Measurements from ENCODE around the gene NTSR1.

NTSR1 gene

GRCh38 chr20:62792940-62793756 lies 84.5 kb downstream of the NTSR1 start:
- DNase-seq, result no peak

DNA sequence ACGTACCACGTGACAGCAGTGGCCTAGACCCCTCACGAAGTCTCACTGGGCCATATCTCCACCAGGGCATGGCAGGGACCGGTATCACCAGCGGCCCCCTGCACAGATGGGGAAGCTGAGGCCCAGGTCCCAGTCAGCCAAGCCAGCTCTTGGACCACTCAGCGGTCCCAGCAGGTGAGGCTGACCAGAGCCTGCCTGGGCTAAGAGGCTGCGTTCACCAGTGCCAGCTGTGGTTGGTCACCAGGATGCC lies 85.0 kb downstream of the NTSR1 start:
- DNase-seq, result no peak

DNA sequence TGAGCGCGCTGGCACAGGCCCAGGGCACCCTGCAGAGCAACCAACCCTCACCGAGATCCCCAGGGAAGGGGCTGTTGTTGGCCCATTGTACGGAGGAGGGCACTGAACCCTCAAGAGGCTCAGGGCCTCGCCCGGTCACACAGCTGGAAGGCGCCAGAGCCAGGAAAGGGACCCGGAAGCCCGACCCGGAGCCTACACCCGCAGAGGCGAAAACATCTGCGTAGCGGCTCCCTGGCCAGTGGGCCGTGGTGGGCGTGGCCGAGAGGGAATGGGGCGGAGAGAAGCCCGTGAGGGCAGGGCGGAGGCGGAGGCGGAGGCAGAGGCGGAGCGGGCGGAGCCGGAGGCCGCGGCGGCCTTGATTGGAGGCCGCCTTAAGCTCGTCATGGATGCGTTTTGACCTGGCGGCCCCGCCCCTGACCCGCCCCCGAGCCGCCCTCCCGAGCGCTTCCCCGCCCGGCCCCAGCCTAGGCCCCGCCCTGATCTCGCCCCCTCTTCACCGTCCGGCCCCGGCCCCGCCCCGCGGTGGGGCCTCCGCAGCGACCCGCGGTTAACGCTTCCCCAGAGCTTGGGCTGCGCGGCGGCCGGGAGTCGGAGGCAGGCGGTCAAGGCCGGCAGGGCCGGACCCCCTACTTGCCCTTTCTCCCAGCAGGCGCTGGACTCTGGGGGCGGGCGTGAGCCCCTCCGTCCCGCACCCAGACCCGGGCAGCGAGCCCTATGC lies 85.5 kb downstream of the NTSR1 start:
- peak; percentile 62 for DNase-seq

DNA sequence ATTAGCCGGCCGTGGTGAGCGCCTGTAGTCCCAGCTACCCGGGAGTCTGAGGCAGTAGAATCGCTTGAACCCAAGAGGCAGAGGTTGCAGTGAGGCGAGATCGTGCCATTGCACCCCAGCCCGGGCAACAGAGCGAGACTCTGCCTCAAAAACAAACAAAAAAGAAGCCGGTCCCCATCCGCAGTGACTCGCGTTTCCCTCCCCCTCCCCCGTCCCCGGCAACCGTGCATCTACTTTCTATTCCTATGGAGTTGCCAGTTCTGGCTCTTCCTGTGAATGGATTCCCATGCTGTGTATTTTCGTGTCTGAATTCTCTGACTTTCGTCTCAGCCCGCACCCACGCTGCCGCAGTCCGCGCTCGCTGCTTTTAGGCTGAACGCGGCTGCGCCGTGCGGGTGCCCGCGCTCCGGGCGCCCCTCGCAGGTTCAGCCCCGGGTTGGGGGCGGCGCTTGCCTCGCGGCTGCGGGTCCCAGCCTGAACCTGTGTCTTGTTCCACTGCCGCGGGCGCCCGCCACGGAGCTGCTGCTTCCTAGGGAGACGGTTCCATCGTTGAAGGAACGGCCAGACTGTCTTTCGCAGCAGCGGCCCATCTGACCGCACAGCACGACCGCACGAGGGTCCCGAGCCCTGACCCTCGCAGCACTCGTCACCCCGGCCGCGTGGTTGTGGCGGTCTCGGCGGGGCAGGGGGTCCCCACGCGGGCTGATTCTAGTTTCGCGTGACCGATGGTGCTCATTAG lies 86.6 kb downstream of the NTSR1 start:
- no peak for DNase-seq

DNA sequence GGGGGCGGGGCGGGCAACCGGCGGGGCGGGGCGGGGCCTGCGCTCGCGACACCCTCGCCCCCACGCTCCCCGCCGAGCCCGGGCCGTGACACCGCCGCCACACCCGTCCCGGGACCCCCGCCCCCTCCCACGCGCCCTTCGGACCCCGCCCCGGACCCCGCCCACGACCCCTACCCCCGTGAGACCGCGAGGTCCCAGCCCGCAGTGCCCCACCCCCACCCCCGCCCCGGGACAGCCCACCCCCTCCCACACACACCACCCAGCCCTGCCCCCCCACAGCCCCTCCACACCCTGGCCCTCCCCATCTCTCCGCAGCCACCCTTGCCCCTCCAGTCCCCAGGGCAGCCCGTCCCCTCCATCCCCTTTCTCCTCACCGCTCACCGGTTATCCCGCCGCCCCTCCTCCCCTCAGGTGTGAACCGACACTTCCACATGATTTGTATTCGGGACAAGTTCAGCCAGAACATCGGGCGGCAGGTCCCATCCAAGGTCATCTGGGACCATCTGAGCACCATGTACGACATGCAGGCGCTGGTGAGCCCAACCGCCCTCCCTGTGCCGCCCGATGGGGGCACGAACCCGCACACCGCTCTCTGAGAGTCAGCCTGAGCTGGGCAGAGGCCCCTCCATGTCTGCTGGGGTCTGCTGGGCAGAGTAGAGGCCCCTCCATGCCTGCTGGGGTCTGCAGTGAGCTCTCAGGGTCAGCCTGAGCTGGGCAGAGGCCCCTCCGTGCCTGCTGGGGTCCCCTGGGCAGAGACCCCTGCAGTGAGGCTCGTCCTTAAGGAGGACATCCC lies 88.3 kb downstream of the NTSR1 start:
- no peak for DNase-seq

- DNase-seq, result no peak
Measured at GRCh38 chr20:62797671-62798532, 89.3 kb downstream of the NTSR1 start.

DNA sequence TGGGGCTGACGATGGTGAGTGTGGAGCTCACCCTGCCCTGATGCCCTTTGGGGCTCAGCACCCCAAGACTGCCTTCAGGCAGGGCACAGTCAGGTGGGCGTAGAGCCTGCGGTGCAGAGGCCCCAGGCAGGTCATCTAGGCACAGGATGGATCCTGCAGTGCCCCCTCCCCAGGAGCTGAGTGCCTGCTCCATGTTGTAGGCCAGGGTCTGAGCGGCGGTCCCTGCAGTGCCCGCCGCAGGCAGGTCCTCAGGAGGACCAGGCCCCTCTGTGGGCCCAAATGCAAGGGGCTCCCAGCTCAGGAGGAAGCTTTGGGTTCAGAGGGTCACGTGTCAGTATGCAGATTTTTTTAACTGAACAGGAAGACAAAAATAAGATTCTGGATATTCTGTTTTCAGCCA lies 90.4 kb downstream of the NTSR1 start:
- no peak for DNase-seq

- no peak for DNase-seq
Measured at GRCh38 chr20:62799459-62799858, 90.8 kb downstream of the NTSR1 start.

- no peak for DNase-seq
Measured at GRCh38 chr20:62799873-62800272, 91.2 kb downstream of the NTSR1 start.

DNA sequence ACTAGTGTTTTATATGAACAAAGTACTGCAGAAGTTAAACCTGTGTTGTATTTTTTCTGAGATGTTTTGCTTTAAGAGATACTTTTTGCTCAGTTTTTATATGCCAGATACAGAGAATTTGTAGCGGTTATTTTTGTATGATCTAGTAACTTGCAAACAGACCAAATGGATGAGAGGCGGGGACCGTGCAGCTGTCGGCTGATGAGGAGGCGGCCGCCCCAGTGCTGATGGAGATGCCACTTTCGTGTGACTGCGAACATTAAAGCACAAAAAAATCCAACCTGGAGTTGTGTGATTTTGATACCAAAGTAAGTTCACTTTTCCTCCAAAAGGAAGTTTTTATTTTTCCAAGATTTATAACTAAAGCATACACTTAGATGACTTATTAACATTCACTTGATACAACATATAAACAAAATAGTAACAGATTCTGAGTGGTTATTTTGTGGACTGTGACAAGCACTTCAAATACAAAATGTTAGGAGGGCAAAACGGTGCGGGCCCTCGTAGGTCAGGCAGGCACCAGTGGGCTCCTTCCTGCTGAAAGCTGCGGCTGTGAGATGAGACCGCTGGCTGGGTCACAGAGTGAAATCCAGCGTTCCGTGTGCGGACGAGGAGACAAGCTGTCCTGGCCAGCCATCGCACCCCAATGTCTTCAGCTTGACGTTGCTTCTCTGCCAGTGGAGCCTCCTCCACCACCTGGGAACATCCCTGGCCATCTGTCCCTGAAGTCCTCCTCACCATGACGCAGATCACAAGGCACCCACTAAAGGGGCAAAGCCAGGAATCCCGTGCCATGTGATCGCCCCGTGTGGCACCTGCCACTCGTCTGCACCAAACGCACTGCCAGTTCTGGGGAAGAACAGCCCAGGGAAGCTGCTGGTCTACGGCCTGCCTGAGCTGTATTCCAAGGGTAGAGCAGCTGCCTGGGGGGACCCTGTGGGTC lies 92.0 kb downstream of the NTSR1 start:
- DNase-seq, result peak; percentile 28

DNA sequence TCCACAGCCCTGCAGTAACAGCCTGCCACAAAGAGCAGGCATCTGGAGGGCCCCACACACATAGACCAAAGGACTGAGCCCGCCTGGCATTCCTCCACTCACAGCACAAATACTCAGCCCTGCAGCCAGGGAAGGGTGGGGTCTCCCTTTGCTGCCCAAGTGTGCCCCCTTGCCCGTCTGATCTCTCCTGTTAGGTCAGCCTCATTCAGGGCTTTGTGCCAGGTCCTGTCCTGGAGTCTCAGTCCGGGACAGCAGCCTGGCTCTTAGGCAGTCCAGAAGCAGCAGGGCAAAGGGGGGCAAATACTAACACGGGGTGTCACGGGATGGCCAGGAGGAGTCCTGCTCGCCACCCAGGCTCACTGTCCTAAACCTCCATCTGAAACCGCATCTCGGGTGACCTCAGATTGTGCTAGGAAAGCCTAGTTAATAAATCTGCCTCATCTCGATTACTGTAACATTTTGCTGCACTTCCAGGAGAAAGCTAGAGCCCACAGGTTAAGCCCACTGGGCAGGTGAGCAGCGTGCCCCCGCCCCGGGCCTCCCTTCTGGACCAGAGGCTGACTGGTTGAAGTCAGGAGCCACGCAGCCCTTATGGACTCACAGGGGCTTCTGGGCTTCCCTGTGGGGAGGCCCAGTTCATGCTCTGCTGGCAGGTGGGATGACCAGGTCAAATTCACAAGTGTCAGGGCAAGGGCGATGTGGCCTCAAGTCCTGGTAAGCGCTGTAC lies 92.8 kb downstream of the NTSR1 start:
- DNase-seq, result no peak

DNA sequence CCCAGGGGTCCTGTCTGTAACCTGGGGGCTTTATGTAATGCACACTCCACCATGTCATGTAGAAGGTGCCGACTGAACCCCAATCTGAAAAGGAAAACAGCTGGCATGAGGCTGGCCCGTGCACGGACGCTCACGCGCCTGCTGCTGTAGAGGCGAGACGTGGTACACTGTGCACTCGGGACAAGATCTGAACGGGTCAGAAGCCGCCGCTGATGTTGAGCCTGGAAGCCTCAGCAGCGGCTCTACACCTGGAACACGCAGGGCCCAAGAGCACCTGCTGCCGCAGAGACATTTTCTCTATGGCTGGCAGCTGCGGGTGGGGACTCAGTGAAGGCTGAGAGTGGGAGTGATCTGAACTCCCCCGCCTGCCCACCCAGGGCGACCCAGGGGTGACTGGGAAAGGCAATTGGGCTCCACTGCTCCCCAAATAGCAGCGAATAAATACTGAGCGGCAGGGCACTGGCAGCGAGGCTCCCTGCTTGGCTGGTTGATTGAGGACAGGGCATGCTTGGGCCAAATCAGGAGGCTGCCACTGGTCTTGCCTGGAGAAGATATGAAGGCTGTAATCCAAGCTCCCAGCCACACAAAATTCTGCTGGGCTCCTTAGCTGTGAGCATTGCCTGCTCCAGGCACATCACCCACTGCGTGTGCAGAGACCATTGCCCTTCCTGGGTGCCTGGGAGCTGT lies 93.5 kb downstream of the NTSR1 start:
- DNase-seq, result no peak

DNA sequence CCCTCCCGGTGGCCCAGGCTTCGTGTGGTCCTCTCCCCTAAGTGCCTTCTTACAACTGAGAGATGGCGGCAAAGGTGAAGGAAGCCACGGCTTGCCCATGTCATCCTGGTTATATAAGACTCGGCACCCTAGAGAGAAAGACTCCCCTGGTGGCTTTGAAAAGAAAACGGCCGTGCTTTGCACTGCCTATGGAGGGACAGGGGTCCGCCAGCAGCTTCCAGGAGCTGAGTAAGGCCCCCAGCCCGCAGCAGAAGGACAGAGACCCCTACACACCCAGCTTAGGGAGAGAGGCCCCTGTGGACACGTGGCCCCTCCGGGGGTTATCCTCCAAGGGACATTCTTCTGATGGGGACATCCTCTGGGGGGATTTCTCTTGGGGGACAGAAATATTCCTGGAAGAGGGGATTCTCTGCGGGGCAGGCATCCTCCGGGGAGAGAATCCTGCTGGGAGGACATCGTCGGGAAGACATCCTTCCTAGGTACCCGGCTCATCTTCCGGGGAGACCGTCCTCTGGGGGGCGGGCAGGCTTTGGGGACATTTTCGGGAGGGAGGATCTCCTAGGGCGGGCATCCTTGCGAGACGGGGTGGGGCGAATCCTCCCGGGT lies 95.5 kb downstream of the NTSR1 start:
- DNase-seq, result no peak

DNA sequence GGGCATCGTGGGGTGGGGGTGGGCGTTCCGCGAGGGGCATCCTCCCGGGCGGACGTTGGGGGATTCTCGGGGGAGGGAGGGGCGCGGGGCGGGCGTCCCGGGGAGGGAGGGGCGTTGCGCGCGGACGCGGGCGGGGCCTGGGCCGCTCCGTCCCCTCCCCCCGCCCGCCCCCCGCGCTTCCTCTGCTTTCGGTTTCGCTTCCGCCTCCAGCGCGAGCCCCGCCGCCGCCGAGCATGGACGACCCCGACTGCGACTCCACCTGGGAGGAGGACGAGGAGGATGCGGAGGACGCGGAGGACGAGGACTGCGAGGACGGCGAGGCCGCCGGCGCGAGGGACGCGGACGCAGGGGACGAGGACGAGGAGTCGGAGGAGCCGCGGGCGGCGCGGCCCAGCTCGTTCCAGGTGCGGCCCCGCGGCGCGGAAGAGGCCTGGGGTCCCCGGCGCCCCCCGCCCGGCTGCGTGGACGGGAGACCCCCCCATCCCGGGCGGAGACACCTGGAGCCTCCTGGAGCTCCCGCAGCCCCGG lies 96.1 kb downstream of the NTSR1 start, which contains the start of gene OGFR:
OGFR (plus strand) TSS at position 209 of the 528 bp plus-strand sequence; CDS start at position 234, 25 bp downstream.
- no peak for DNase-seq

DNA sequence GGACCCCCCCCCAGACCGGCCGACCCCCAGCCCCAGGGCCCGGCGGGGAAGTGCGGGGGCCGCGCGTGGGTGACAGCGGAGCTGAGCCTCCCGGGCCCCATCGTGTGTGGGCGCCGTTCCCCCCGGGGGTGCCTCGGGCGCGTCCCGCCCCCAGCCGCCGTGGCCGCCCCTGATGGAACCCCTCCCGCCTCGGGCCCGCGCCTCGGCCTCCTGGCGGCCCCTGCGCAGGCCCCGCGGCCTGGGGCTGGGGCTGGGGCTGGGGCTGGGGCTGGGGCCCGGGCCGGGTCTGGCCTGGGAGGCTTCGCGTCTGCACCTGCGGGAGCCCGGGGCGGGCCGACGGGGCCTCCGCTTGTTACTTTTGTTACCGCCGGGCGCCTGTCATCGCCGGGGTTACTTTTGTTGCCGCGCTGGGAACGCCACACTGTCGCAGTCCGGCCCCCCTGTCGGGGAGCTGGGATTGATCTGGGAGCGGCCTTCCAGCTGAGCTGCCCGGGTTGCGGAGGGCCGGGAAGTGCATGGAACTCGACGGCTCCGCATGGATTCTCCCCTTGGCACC lies 96.6 kb downstream of the NTSR1 start:
- no peak for DNase-seq

DNA sequence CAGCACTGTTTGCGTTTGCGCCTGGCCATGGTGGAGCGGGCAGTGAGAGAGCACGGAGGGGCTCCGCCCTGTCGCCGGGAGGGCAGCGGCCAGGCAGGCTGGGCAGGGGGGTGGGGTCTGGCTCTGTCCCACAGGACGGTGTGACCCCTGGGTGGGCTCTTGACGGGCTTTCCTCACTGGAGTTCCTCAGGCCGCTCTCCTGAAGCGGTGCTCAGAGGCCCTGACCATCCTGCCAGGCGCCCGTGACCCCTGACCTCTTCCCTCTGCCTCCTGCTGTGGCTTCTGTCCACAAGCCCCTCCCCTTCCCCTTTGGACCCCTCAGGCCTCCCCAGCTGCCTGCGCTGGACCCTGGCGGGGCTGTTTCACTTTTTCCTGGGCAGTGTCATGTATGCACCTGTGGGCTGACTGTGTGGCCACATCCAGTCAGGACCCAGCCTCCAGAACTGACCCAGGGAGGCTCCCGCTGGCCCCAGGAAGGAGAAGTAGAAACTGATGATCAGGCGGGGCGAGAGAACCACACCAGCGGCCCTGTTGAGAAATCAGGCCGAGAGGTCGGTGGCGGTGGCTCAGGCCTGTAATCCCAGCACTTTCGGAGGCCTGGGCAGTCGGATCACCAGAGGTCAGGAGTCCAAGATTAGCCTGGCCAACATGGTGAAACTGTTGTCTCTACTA lies 97.2 kb downstream of the NTSR1 start:
- DNase-seq, result no peak

- no peak for DNase-seq
Measured at GRCh38 chr20:62806383-62807050, 97.9 kb downstream of the NTSR1 start.

Data from NCI-H524 treated with DMSO at 0.1 percent for 48 hours (cell line).